HepG2 (cell line): Measurements from ENCODE around the gene MRPS35. TPM values are rescaled to one million over a fixed set of nuclear protein-coding genes. Genes with fewer than 3 reads are reported as not detected.
A peak's percentile ranks its signal among the peaks of the same experiment; 100 is the strongest.

ENCODE experiments used
- CHD4 ChIP-seq: fragments of 200-600 bp; sonication (generic); IDR thresholded peaks from 2 replicates; pipeline ENCODE4 v1.7.0; 2017; ENCODE audit warnings: mild to moderate bottlenecking, low read length, borderline replicate concordance
- KAT2B ChIP-seq: fragments of 150-350 bp; IDR thresholded peaks from 2 replicates; pipeline ENCODE4 v1.6.1; 2014; ENCODE audit warnings: low read depth, low read length, borderline replicate concordance
- MAFF ChIP-seq: IDR thresholded peaks from 2 replicates; pipeline ENCODE4 v1.6.1; 2011; ENCODE audit warnings: low read depth, low read length, improper control_type of control experiment
- NFIC ChIP-seq: IDR thresholded peaks from 2 replicates; pipeline ENCODE4 v1.6.1; 2012; ENCODE audit warnings: mild to moderate bottlenecking, low read length, inconsistent platforms
- ZNF318 ChIP-seq: sonication (generic); formaldehyde crosslinking; IDR thresholded peaks from 2 replicates; pipeline ENCODE4 v1.4.0; 2020; ENCODE audit warnings: mild to moderate bottlenecking, missing genetic modification reagents
- ZNF615 ChIP-seq: sonication (generic); formaldehyde crosslinking; IDR thresholded peaks from 2 replicates; pipeline ENCODE4 v1.5.0; 2020; ENCODE audit warnings: mild to moderate bottlenecking, missing genetic modification reagents, borderline replicate concordance
- polyA plus RNA-seq, 8 experiments: library from polyadenylated mRNA; depleted of rRNA in 3 of 8; stranded (reverse) in 7 of 8; unstranded in 1 of 8; fragments of >200 nt; fragmentation: Illumina TruSeq in 4 of 8; extraction: Trizol in 4 of 8; gene quantifications; 2 replicates each; pipeline versions ENCODE4 v1.2.1 to v1.2.3, GENCODE V29; 2011 to 2016; ENCODE audit warnings: low read depth in 4 of 8, missing spikeins in 1 of 8, mixed read lengths in 1 of 8; ENCODE audit not compliant: insufficient read depth in 1 of 8
- total RNA-seq, 5 experiments: library from RNA; depleted of rRNA; stranded (reverse); fragments of >200 nt; fragmentation: Illumina TruSeq; extraction: Trizol; gene quantifications; 2 replicates each; pipeline ENCODE4 v1.2.3, GENCODE V29; 2016; ENCODE audit warnings: low read depth in 1 of 5
- TF ChIP-seq, protein P1 (sequence below): IDR thresholded peaks from 2 replicates; pipeline ENCODE4 v1.4.0; 2020; ENCODE audit warnings: mild to moderate bottlenecking, missing genetic modification reagents
- TF ChIP-seq, protein P2 (sequence below): sonication (generic); formaldehyde crosslinking; IDR thresholded peaks from 2 replicates; pipeline ENCODE4 v1.4.0; 2020; ENCODE audit warnings: missing genetic modification reagents, borderline replicate concordance
- TF ChIP-seq, protein P3 (sequence below), 2 experiments: fragments of 450-650 bp in 1 of 2; sonication (generic) in 1 of 2; formaldehyde crosslinking; IDR thresholded peaks; 2 replicates each; pipeline versions ENCODE4 v1.5.0 to v1.8.0; 2020 to 2022; ENCODE audit warnings: mild to moderate bottlenecking in 1 of 2, missing genetic modification reagents in 1 of 2

The MRPS35 gene
- total and polyA plus RNA-seq, 2 of the 13 experiments (the other 11 are each of a cell fraction or from before 2014, with no cell fraction given) = 63.4 to 104 TPM

DNA sequence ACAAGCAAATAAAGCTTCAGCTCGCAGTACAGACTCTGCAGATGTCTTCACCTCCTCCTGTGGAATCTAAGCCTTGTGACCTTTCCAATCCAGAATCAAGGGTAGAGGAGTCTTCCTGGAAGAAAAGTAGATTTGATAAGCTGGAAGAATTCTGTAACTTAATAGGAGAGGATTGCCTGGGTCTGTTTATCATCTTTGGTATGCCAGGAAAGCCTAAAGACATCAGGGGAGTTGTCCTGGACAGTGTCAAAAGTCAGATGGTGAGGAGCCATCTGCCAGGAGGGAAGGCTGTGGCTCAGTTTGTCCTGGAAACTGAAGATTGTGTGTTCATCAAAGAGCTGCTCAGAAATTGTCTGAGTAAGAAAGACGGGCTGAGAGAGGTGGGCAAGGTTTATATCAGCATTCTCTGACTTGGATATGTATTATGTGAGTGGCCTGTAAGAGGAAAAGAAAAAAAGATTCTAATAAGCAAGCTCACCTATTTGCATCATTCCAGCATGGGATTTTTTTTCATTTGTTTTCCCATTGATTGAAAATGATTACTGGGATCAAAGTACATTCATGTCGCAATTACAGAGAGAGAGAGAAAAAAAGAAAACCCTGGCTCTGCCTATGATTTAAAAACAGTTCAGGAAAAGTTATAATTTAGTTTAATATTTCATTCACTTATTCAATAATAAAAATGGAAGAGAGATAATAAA lies 13.6 kb upstream of the MRPS35 start (continued):
- no peak for TF ChIP-seq ZNF318 (CRISPR knock-in tag)
- no peak for TF ChIP-seq CHD4
- TF ChIP-seq, protein P1, sequence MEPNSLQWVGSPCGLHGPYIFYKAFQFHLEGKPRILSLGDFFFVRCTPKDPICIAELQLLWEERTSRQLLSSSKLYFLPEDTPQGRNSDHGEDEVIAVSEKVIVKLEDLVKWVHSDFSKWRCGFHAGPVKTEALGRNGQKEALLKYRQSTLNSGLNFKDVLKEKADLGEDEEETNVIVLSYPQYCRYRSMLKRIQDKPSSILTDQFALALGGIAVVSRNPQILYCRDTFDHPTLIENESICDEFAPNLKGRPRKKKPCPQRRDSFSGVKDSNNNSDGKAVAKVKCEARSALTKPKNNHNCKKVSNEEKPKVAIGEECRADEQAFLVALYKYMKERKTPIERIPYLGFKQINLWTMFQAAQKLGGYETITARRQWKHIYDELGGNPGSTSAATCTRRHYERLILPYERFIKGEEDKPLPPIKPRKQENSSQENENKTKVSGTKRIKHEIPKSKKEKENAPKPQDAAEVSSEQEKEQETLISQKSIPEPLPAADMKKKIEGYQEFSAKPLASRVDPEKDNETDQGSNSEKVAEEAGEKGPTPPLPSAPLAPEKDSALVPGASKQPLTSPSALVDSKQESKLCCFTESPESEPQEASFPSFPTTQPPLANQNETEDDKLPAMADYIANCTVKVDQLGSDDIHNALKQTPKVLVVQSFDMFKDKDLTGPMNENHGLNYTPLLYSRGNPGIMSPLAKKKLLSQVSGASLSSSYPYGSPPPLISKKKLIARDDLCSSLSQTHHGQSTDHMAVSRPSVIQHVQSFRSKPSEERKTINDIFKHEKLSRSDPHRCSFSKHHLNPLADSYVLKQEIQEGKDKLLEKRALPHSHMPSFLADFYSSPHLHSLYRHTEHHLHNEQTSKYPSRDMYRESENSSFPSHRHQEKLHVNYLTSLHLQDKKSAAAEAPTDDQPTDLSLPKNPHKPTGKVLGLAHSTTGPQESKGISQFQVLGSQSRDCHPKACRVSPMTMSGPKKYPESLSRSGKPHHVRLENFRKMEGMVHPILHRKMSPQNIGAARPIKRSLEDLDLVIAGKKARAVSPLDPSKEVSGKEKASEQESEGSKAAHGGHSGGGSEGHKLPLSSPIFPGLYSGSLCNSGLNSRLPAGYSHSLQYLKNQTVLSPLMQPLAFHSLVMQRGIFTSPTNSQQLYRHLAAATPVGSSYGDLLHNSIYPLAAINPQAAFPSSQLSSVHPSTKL (CRISPR knock-in tag) = peak; percentile 69
- TF ChIP-seq ZNF615 (CRISPR knock-in tag) = no peak
- TF ChIP-seq MAFF = 0 out of 2 replicates have a peak, but pooled peaks have one; percentile 3
- TF ChIP-seq, protein P2, sequence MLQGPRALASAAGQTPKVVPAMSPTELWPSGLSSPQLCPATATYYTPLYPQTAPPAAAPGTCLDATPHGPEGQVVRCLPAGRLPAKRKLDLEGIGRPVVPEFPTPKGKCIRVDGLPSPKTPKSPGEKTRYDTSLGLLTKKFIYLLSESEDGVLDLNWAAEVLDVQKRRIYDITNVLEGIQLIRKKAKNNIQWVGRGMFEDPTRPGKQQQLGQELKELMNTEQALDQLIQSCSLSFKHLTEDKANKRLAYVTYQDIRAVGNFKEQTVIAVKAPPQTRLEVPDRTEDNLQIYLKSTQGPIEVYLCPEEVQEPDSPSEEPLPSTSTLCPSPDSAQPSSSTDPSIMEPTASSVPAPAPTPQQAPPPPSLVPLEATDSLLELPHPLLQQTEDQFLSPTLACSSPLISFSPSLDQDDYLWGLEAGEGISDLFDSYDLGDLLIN (CRISPR knock-in tag) = no peak
- peak; percentile 58; the same call in 1 of the 2 replicates for TF ChIP-seq KAT2B
- TF ChIP-seq, protein P3, sequence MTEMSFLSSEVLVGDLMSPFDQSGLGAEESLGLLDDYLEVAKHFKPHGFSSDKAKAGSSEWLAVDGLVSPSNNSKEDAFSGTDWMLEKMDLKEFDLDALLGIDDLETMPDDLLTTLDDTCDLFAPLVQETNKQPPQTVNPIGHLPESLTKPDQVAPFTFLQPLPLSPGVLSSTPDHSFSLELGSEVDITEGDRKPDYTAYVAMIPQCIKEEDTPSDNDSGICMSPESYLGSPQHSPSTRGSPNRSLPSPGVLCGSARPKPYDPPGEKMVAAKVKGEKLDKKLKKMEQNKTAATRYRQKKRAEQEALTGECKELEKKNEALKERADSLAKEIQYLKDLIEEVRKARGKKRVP (CRISPR knock-in tag; IDR thresholded peaks at IDR 0.05) = 0 out of 4 replicates have a peak, but pooled peaks of 1 of the 2 experiments have one; percentile 54
- TF ChIP-seq NFIC = peak; percentile 50; the same call in 1 of the 2 replicates
- TF ChIP-seq, all 625 proteins: peak for 37
